NCI-H69 (cell line): ENCODE data around the gene GIMAP2.
A peak's percentile ranks its signal among the peaks of the same experiment; 100 is the strongest.
"Not testable (repeated sequence)": the region's sequence is repeated elsewhere in the genome, so short reads cannot be mapped to it uniquely, and the experiment has no call there.

ENCODE experiments used
- DNase-seq: peaks from one replicate; lab custom pipeline; 2025; lab: John Stamatoyannopoulos, UW

Gene GIMAP2

GRCh38 chr7:150685219-150686029 is at the start of gene GIMAP2:
Gene GIMAP2 (plus strand): TSS chr7:150685706. CDS start chr7:150687060, 1,354 bp downstream.
- peak; percentile 24 for DNase-seq

- DNase-seq = no peak
Measured at GRCh38 chr7:150641854-150642253, 43.7 kb upstream of the GIMAP2 start.

GRCh38 chr7:150642926-150643325 is 42.6 kb upstream of the GIMAP2 start:
- DNase-seq = no peak

GRCh38 chr7:150645259-150646020 is 40.1 kb upstream of the GIMAP2 start:
- no peak for DNase-seq

- no peak for DNase-seq
Measured at GRCh38 chr7:150648353-150649079, 37.0 kb upstream of the GIMAP2 start.

GRCh38 chr7:150649080-150649385 is 36.5 kb upstream of the GIMAP2 start:
- DNase-seq = no peak

- no peak for DNase-seq
Measured at GRCh38 chr7:150654692-150655091, 30.8 kb upstream of the GIMAP2 start.

GRCh38 chr7:150656047-150656446 is 29.5 kb upstream of the GIMAP2 start:
- DNase-seq = no peak

- peak; percentile 6 for DNase-seq
Measured at GRCh38 chr7:150657526-150657925, 28.0 kb upstream of the GIMAP2 start.

- DNase-seq = no peak
Measured at GRCh38 chr7:150660939-150661613, 24.4 kb upstream of the GIMAP2 start.

- DNase-seq = not testable (repeated sequence)
Measured at GRCh38 chr7:150662821-150663220, 22.7 kb upstream of the GIMAP2 start.

- DNase-seq = no peak
Measured at GRCh38 chr7:150663802-150664494, 21.6 kb upstream of the GIMAP2 start.

GRCh38 chr7:150665089-150665748 is 20.3 kb upstream of the GIMAP2 start:
- DNase-seq = no peak

- DNase-seq = no peak
Measured at GRCh38 chr7:150665896-150666295, 19.6 kb upstream of the GIMAP2 start.

GRCh38 chr7:150666412-150666811 is 19.1 kb upstream of the GIMAP2 start:
- no peak for DNase-seq

GRCh38 chr7:150668472-150668911 is 17.0 kb upstream of the GIMAP2 start:
- DNase-seq = no peak

GRCh38 chr7:150668977-150669376 is 16.5 kb upstream of the GIMAP2 start:
- DNase-seq = no peak

- not testable (repeated sequence) for DNase-seq
Measured at GRCh38 chr7:150671798-150672585, 13.5 kb upstream of the GIMAP2 start.

- no peak for DNase-seq
Measured at GRCh38 chr7:150675714-150676113, 9.8 kb upstream of the GIMAP2 start.

- not testable (repeated sequence) for DNase-seq
Measured at GRCh38 chr7:150676276-150676675, 9.2 kb upstream of the GIMAP2 start.
